ENCODE data around the gene LRRC75A. TPM values are rescaled to one million over a fixed set of nuclear protein-coding genes. Genes with fewer than 3 reads are reported as not detected.

The LRRC75A gene
- total RNA-seq, 1 donor from 2014 or later = 7.3 TPM

GRCh38 chr17:16432017-16432416 lies 60.0 kb downstream of the LRRC75A start:
- Mint-ChIP-seq H3K36me3 (ENCODE audit: unreplicated experiment) (no peaks in the 10 kb centered on the region), H3K27ac (ENCODE audit: unreplicated experiment) (no peak overlapping the region), H3K4me3 (ENCODE audit: unreplicated experiment) (no peak overlapping the region), H3K4me1 (ENCODE audit: low read depth, unreplicated experiment) (peaks cover 1% of the 10 kb centered on the region), H3K27me3 (ENCODE audit: unreplicated experiment) (peaks cover 7% of the 10 kb centered on the region), H3K9me3 (ENCODE audit: unreplicated experiment) (peaks cover 5% of the 10 kb centered on the region)
- no peak for DNase-seq
- TF ChIP-seq CTCF (IDR thresholded peaks at IDR 0.05; ENCODE audit: partially characterized antibody, unreplicated experiment) = no peak

GRCh38 chr17:16430650-16431049 lies 61.3 kb downstream of the LRRC75A start:
- Mint-ChIP-seq H3K27me3 (ENCODE audit: unreplicated experiment) (peaks cover 5% of the 10 kb centered on the region), H3K9me3 (ENCODE audit: unreplicated experiment) (peaks cover 5% of the 10 kb centered on the region), H3K4me1 (ENCODE audit: low read depth, unreplicated experiment) (peaks cover 1% of the 10 kb centered on the region), H3K27ac (ENCODE audit: unreplicated experiment) (no peak overlapping the region), H3K36me3 (ENCODE audit: unreplicated experiment) (no peaks in the 10 kb centered on the region), H3K4me3 (ENCODE audit: unreplicated experiment) (no peak overlapping the region)
- no peak for TF ChIP-seq CTCF (IDR thresholded peaks at IDR 0.05; ENCODE audit: partially characterized antibody, unreplicated experiment)
- DNase-seq = no peak

GRCh38 chr17:16429083-16429482 lies 62.9 kb downstream of the LRRC75A start:
- Mint-ChIP-seq H3K27ac (ENCODE audit: unreplicated experiment) (no peak overlapping the region), H3K27me3 (ENCODE audit: unreplicated experiment) (peaks cover 4% of the 10 kb centered on the region), H3K9me3 (ENCODE audit: unreplicated experiment) (peaks cover 2% of the 10 kb centered on the region), H3K36me3 (ENCODE audit: unreplicated experiment) (no peaks in the 10 kb centered on the region), H3K4me1 (ENCODE audit: low read depth, unreplicated experiment) (peaks cover 1% of the 10 kb centered on the region), H3K4me3 (ENCODE audit: unreplicated experiment) (no peak overlapping the region)
- DNase-seq = no peak
- TF ChIP-seq CTCF (IDR thresholded peaks at IDR 0.05; ENCODE audit: partially characterized antibody, unreplicated experiment) = no peak

GRCh38 chr17:16428098-16428882 lies 63.7 kb downstream of the LRRC75A start:
- TF ChIP-seq CTCF (IDR thresholded peaks at IDR 0.05; ENCODE audit: partially characterized antibody, unreplicated experiment) = peak; percentile 79
- Mint-ChIP-seq H3K36me3 (ENCODE audit: unreplicated experiment) (no peaks in the 10 kb centered on the region), H3K9me3 (ENCODE audit: unreplicated experiment) (peaks cover 2% of the 10 kb centered on the region), H3K27ac (ENCODE audit: unreplicated experiment) (peak overlapping the region; percentile 43), H3K27me3 (ENCODE audit: unreplicated experiment) (peaks cover 4% of the 10 kb centered on the region), H3K4me1 (ENCODE audit: low read depth, unreplicated experiment) (no peaks in the 10 kb centered on the region), H3K4me3 (ENCODE audit: unreplicated experiment) (no peak overlapping the region)
- peak; percentile 84 for DNase-seq

- TF ChIP-seq CTCF (IDR thresholded peaks at IDR 0.05; ENCODE audit: partially characterized antibody, unreplicated experiment) = no peak
- no peaks in the 10 kb centered on the region for H3K36me3 Mint-ChIP-seq (ENCODE audit: unreplicated experiment)
- no peaks in the 10 kb centered on the region for H3K9me3 Mint-ChIP-seq (ENCODE audit: unreplicated experiment)
- DNase-seq = no peak
- H3K4me1 Mint-ChIP-seq (ENCODE audit: low read depth, unreplicated experiment) = no peaks in the 10 kb centered on the region
- H3K27ac Mint-ChIP-seq (ENCODE audit: unreplicated experiment) = no peak overlapping the region
- H3K27me3 Mint-ChIP-seq (ENCODE audit: unreplicated experiment) = peaks cover 4% of the 10 kb centered on the region
- no peak overlapping the region for H3K4me3 Mint-ChIP-seq (ENCODE audit: unreplicated experiment)
These were observed 65.0 kb downstream of the LRRC75A start for GRCh38 chr17:16427020-16427419.
